Common myeloid progenitor, CD34-positive (primary cell): ENCODE data around the gene GDF10.

ENCODE experiments used
- CTCF ChIA-PET: fragments of 350-600 bp; sonication (Branson Sonifier 250); formaldehyde crosslinking; loops from one replicate; lab custom pipeline; 2021; ENCODE audit warnings: antibody characterized with exemption; lab: Charles Lee
- POLR2A ChIA-PET: fragments of 350-600 bp; sonication (Branson Sonifier 250); formaldehyde crosslinking; loops from one replicate; lab custom pipeline; 2021; ENCODE audit warnings: antibody characterized with exemption; lab: Charles Lee
- DNase-seq, 3 donors: peaks; one replicate each; pipeline versions ENCODE4 v3.0.0 to v3.0.0-alpha.2; 2013
- H3K27ac ChIP-seq, 2 experiments: 1 replicate in 1 of 2; 2 replicates in 1 of 2; pipeline ENCODE4 v1.7.0; 2013; ENCODE audit warnings: inconsistent platforms in 2 of 2, low read length in 2 of 2, mild to moderate bottlenecking in 2 of 2, low read depth in 1 of 2, moderate library complexity in 1 of 2; ENCODE audit not compliant: severe bottlenecking in 2 of 2, insufficient read depth in 1 of 2, poor library complexity in 1 of 2
- H3K27me3 ChIP-seq, 5 experiments: replicated peaks in 2 of 5; 1 replicate in 3 of 5; 2 replicates in 2 of 5; pipeline versions ENCODE4 v1.6.1 to v1.7.0; 2013; ENCODE audit warnings: low read length in 4 of 5, mild to moderate bottlenecking in 2 of 5, moderate library complexity in 2 of 5, inconsistent platforms in 1 of 5; ENCODE audit not compliant: insufficient read depth in 5 of 5, control insufficient read depth in 4 of 5
- H3K36me3 ChIP-seq, 4 experiments: 1 replicate in 2 of 4; 2 replicates in 2 of 4; pipeline versions ENCODE4 v1.6.1 to v1.7.0; 2013; ENCODE audit warnings: low read length in 3 of 4, control low read depth in 1 of 4, mild to moderate bottlenecking in 1 of 4; ENCODE audit not compliant: control insufficient read depth in 4 of 4, insufficient read depth in 4 of 4
- H3K4me1 ChIP-seq, 4 experiments: 1 replicate in 3 of 4; 2 replicates in 1 of 4; pipeline versions ENCODE4 v1.6.1 to v1.7.1; 2013; ENCODE audit warnings: low read length in 3 of 4, mild to moderate bottlenecking in 3 of 4, control low read depth in 1 of 4, inconsistent platforms in 1 of 4, moderate library complexity in 1 of 4; ENCODE audit not compliant: control insufficient read depth in 4 of 4, insufficient read depth in 4 of 4; ENCODE audit errors: control extremely low read depth in 1 of 4
- H3K4me3 ChIP-seq, 7 experiments: 1 replicate in 4 of 7; 2 replicates in 3 of 7; pipeline versions ENCODE4 v1.5.1 to v1.7.0; 2013; ENCODE audit warnings: mild to moderate bottlenecking in 7 of 7, low read length in 6 of 7, moderate library complexity in 6 of 7, inconsistent platforms in 2 of 7, low read depth in 2 of 7, control low read depth in 1 of 7; ENCODE audit not compliant: insufficient read depth in 4 of 7, control insufficient read depth in 1 of 7; ENCODE audit errors: extremely low read depth in 1 of 7
- H3K9me3 ChIP-seq, 5 experiments: 1 replicate in 4 of 5; 2 replicates in 1 of 5; pipeline versions ENCODE4 v1.6.1 to v1.7.1; 2013; ENCODE audit warnings: low read length in 4 of 5, mild to moderate bottlenecking in 2 of 5, inconsistent platforms in 1 of 5, low read depth in 1 of 5, moderate library complexity in 1 of 5; ENCODE audit not compliant: control insufficient read depth in 4 of 5, insufficient read depth in 2 of 5; ENCODE audit errors: control extremely low read depth in 1 of 5
- WGBS: methylation state at CpG from one replicate; pipeline ENCODE4 v1.1.5; 2013; ENCODE audit not compliant: insufficient coverage; 5-methylcytosine and 5-hydroxymethylcytosine counted together

Gene GDF10

GRCh38 chr10:47354165-47354564 lies 54.2 kb downstream of the GDF10 start:
- no peak for DNase-seq
- CTCF ChIA-PET = no interaction called here
- WGBS = 93% methylated on average over 4 of the region's 4 CpGs
- Histone ChIP-seq H3K4me3 (no peak overlapping the region), H3K27ac (no peak overlapping the region), H3K27me3 (no peaks in the 10 kb centered on the region), H3K4me1 (no peaks in the 10 kb centered on the region), H3K36me3 (no peaks in the 10 kb centered on the region), H3K9me3 (no peaks in the 10 kb centered on the region)
- POLR2A ChIA-PET = no interaction called here

GRCh38 chr10:47354900-47355299 lies 54.9 kb downstream of the GDF10 start:
- no peak for DNase-seq
- no peaks in the 10 kb centered on the region for H3K9me3 ChIP-seq
- H3K27me3 ChIP-seq = no peaks in the 10 kb centered on the region
- CTCF ChIA-PET = no interaction called here
- POLR2A ChIA-PET = no interaction called here
- WGBS = 100% methylated on average over 1 of the region's 1 CpG
- no peak overlapping the region for H3K27ac ChIP-seq
- no peaks in the 10 kb centered on the region for H3K36me3 ChIP-seq
- no peaks in the 10 kb centered on the region for H3K4me1 ChIP-seq
- no peak overlapping the region for H3K4me3 ChIP-seq

GRCh38 chr10:47356708-47357107 lies 56.7 kb downstream of the GDF10 start:
- no peaks in the 10 kb centered on the region for H3K9me3 ChIP-seq
- H3K27ac ChIP-seq = no peak overlapping the region
- no peaks in the 10 kb centered on the region for H3K36me3 ChIP-seq
- ChIA-PET POLR2A (no interaction called here), CTCF (interaction anchor here (1.3 to 2.7 kb wide), 3 partner anchors 12 to 18 kb away, joined by 3 to 9 read pairs (median 3); no protein-coding TSS in a partner anchor)
- H3K27me3 ChIP-seq = no peaks in the 10 kb centered on the region
- no peak for DNase-seq
- H3K4me3 ChIP-seq = no peak overlapping the region
- 100% methylated on average over 5 of the region's 5 CpGs for WGBS
- H3K4me1 ChIP-seq = no peaks in the 10 kb centered on the region

- WGBS = 98% methylated on average over 8 of the region's 12 CpGs
- Histone ChIP-seq H3K9me3 (no peaks in the 10 kb centered on the region), H3K4me1 (no peaks in the 10 kb centered on the region), H3K36me3 (no peaks in the 10 kb centered on the region), H3K27ac (no peak overlapping the region), H3K4me3 (no peak overlapping the region), H3K27me3 (no peaks in the 10 kb centered on the region)
- POLR2A ChIA-PET = no interaction called here
- no peak for DNase-seq
- CTCF ChIA-PET = interaction anchor here (0.6 to 2.7 kb wide), 3 partner anchors 15 to 42 kb away, joined by 3 to 9 read pairs (median 4); no protein-coding TSS in a partner anchor
Measured at GRCh38 chr10:47357131-47357582, 57.2 kb downstream of the GDF10 start.

GRCh38 chr10:47357911-47358310 lies 57.9 kb downstream of the GDF10 start:
- Histone ChIP-seq H3K36me3 (no peaks in the 10 kb centered on the region), H3K9me3 (no peaks in the 10 kb centered on the region), H3K4me1 (no peaks in the 10 kb centered on the region), H3K27ac (no peak overlapping the region), H3K4me3 (no peak overlapping the region), H3K27me3 (no peaks in the 10 kb centered on the region)
- WGBS = 100% methylated on average over 2 of the region's 3 CpGs
- ChIA-PET CTCF (interaction anchor here (1.4 to 2.7 kb wide), 2 partner anchors 14 to 17 kb away, joined by 3 to 9 read pairs; no protein-coding TSS in a partner anchor), POLR2A (no interaction called here)
- DNase-seq = no peak

GRCh38 chr10:47358457-47358856 lies 58.5 kb downstream of the GDF10 start:
- POLR2A ChIA-PET = no interaction called here

GRCh38 chr10:47359101-47359500 lies 59.1 kb downstream of the GDF10 start:
- Histone ChIP-seq H3K4me3 (no peak overlapping the region), H3K4me1 (no peaks in the 10 kb centered on the region), H3K27ac (no peak overlapping the region), H3K27me3 (no peaks in the 10 kb centered on the region), H3K36me3 (no peaks in the 10 kb centered on the region), H3K9me3 (no peaks in the 10 kb centered on the region)
- ChIA-PET POLR2A (no interaction called here), CTCF (interaction anchor here (1.1 to 2.7 kb wide), 5 partner anchors 10 to 333 kb away, joined by 3 to 9 read pairs (median 5); no protein-coding TSS in a partner anchor)
- WGBS = 100% methylated on average over 1 of the region's 2 CpGs
- no peak for DNase-seq

More at GRCh38 chr10:47358457-47358856, 58.5 kb downstream of the GDF10 start:
- Histone ChIP-seq H3K27ac (no peak overlapping the region), H3K9me3 (no peaks in the 10 kb centered on the region), H3K36me3 (no peaks in the 10 kb centered on the region), H3K4me1 (no peaks in the 10 kb centered on the region), H3K27me3 (no peaks in the 10 kb centered on the region), H3K4me3 (no peak overlapping the region)
- no peak for DNase-seq
- 100% methylated on average over 2 of the region's 3 CpGs for WGBS
- CTCF ChIA-PET = interaction anchor here (1.2 to 2.7 kb wide), 4 partner anchors 13 to 311 kb away, joined by 3 to 9 read pairs (median 5); no protein-coding TSS in a partner anchor
